HG02623 (cell line): ENCODE measurements around the gene PLEKHN1.

Experiments
- ATAC-seq: cut with Tn5 transposase; IDR thresholded peaks from one replicate; pipeline ENCODE4 v1.9.1; 2021; ENCODE audit warnings: moderate library complexity; ENCODE audit not compliant: unreplicated experiment

The PLEKHN1 gene

DNA sequence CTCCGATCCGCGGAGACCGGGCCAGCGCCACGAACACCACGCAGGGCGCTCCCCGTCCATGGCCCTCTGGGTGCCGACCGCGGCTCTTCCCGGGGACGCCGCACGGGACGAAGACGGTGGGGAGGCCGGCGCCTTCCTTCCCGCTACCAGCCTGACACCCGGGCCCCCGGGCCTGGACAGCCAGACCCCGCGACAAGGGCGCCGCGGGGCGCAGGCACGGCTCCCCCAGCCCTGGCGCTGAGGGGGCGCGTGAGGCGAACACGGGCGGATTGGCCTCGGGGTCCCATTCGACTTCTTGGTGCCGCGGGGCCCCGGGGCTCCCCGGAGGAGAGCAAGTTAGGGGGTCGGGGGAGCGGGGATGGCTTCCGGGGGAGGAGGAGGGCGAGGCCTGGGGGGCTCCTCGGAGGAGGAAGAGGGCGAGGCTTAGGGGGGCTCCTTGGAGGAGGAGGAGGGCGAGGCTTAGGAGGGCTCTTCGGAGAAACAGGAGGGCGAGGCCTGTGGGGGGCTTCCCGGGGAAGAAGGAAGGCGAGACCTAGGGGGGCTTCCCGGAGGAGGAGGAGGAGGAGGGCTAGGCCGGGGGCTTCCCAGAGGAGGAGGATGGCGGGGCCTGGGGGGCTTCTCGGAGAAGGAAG is 6.4 kb upstream of the PLEKHN1 start:
- ATAC-seq, result no peak

DNA sequence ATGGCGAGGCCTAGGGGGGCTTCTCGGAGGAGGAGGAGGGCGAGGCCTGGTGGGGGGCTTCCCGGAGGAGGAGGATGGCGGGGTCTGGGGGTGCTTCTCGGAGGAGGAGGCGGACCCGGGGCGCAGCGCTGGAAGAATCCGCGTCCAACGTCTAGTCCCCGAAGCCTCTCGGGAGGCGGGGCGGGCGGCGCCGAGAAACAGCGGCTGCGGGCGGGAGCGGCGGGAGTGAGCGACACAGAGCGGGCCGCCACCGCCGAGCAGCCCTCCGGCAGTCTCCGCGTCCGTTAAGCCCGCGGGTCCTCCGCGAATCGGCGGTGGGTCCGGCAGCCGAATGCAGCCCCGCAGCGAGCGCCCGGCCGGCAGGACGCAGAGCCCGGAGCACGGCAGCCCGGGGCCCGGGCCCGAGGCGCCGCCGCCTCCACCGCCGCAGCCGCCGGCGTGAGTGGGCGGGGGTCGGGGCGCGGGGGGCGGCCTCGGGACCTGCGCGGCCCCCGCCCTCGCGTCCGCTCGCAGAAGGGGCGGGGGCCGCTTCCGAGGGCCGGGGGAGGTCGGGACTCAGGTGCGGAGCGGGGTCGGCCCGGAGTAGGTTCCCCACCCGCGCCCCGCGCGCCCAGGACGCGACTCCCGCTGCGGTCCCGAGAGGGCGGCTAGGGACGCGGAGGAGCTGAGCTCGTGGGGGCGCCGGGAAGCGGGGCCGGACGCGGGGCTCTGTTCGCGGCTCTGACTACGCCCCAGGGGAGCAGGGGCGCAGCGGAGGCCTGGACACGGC is 5.7 kb upstream of the PLEKHN1 start, which contains the start of gene KLHL17:
Gene KLHL17 (plus strand): TSS at position 222 of the 769 bp plus-strand sequence. CDS start 110 bp downstream, at position 332.
- peak; percentile 34 for ATAC-seq

DNA sequence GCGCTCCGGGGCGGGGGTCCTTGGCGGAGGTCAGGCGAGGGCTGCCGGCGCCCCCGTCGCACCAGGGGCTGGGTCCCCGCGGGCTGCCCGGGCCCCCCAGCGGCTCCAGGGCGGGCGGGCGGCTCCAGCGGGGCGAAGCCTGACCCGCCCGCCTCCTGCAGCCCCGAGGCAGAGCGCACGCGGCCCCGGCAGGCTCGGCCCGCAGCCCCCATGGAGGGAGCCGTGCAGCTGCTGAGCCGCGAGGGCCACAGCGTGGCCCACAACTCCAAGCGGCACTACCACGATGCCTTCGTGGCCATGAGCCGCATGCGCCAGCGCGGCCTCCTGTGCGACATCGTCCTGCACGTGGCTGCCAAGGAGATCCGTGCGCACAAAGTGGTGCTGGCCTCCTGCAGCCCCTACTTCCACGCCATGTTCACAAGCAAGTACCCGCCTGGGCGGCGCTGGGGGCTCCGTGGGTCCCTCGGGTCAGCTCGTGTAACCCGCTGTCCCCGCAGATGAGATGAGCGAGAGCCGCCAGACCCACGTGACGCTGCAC is 5.1 kb upstream of the PLEKHN1 start:
- ATAC-seq, result no peak

DNA sequence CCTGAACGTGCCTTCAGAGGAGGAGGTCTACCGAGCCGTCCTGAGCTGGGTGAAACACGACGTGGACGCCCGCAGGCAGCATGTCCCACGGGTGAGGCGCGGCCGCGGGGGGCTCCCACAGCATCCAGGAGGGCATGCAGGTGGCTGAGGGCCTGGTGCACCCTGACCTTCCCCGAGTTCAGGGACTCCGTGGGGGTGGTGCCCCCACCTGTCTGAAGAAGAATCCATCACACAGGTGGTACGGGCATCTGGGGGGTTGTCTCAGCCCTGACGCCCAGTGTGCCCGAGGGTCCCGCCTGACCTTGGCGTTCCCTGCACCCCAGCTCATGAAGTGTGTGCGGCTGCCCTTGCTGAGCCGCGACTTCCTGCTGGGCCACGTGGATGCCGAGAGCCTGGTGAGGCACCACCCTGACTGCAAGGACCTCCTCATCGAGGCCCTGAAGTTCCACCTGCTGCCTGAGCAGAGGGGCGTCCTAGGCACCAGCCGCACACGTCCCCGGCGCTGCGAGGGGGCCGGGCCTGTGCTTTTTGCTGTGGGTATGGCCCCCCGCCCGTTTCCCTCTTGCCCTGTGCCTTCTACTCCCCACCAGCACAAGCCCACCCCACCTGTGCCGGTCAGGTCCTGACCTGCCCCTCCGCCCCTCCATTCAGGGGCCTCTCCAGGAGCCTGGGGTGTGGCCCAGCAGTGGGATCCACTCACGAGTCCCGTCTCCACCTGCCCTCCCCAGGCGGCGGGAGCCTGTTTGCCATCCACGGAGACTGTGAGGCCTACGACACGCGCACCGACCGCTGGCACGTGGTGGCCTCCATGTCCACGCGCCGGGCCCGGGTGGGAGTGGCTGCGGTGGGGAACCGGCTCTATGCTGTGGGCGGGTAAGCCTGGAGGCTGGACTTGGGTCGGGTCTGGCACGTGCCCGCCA is 3.6 kb upstream of the PLEKHN1 start:
- ATAC-seq, result no peak

DNA sequence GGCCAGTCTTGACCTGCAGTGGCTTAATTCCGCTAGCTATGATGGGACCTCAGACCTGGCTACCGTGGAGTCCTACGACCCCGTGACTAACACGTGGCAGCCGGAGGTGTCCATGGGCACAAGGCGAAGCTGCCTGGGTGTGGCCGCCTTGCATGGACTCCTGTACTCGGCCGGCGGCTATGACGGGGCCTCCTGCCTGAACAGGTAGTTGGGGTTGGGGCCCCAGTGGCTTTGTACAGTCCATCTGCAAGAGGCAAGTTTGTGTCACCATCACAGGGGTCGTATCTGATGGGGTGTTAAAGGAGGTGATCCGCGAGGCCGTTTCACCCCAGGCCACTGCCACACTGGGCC is 3.0 kb upstream of the PLEKHN1 start:
- no peak for ATAC-seq

DNA sequence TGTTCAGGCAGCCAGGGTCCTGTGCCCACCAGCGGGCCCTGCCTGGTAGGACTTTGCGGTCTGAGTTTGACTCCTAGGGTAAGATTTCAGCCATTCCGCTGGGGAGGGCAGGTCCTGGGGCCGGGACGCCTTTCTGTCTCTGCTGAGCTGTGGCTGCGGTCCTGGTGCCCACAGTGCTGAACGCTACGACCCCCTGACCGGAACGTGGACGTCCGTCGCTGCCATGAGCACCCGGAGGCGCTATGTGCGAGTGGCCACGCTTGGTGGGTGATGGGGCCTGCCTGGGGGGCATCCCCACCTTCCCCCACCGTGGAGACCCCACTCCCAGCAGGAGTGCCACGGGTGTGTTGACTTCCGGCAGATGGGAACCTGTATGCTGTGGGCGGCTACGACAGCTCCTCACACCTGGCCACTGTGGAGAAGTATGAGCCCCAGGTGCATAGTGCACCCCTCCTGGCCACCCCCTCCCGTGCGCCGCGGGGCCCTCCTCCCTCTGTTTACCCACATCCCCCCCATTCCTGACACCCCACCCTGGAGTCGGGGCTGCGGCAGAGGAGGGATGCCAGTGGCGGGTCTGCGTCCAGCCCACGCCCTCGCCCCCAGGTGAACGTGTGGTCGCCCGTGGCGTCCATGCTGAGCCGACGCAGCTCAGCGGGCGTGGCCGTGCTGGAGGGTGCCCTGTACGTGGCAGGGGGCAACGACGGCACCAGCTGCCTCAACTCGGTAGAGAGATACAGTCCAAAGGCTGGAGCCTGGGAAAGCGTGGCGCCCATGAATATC is 2.3 kb upstream of the PLEKHN1 start:
- ATAC-seq, result no peak

DNA sequence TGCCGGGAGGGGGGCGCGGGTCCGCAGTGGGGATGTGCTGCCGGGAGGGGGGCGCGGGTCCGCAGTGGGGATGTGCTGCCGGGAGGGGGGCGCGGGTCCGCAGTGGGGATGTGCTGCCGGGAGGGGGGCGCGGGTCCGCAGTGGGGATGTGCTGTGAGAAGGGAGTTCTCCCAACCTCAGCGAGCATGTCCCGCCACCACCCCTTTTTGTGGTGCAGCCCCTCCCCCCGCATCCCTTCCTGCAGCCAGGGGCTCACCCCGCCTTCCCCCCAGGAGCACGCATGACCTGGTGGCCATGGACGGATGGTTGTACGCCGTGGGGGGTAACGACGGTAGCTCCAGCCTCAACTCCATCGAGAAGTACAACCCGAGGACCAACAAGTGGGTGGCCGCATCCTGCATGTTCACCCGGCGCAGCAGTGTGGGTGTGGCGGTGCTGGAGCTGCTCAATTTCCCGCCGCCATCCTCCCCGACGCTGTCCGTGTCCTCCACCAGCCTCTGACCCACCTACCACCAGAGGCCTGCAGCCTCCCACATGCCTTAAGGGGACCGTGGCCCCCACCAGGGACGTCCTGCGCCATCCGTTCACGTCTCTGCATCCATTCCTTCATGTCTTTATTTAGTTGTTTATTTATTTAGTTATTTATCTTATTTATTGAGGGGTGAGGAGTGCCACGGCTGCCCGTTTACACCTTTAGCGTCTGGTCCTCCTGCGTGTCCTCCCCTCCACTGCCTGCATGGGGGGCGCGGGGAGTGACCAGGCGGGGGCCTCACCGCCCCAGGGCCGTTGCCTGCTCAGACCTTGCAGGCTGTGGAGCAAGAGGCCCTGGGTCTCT is 1.4 kb upstream of the PLEKHN1 start:
- ATAC-seq, result no peak

DNA sequence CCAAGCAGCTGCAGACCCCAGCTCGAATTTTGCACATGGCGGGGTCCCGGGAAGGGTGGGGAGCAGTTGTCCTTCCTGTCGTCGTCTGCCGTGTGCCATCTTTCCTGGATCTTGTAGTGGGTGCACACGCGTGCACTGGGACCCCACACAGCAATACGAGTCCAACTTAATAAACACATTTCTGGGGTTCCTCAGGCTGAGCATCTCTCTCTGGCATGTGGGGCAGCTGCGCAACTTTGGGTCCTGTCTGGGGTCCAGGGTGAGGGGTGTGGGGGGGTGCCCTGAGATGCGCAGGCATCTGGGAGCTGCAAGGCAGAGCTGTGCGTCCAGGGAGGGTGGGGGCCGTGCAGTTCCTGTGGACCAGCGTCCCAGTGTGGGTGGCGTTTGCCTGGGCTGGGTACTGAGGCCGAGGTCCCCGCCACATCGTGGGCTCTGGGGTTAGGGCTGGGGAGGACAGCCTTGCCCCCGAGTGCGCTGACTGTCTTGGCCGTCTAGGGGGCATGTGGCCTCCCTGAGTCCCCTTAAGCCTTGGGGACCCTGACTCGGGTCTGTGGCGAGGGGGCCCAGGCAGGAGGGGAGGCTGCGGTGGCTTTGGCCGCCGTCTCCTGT is 652 bp upstream of the PLEKHN1 start:
- ATAC-seq, result no peak

DNA sequence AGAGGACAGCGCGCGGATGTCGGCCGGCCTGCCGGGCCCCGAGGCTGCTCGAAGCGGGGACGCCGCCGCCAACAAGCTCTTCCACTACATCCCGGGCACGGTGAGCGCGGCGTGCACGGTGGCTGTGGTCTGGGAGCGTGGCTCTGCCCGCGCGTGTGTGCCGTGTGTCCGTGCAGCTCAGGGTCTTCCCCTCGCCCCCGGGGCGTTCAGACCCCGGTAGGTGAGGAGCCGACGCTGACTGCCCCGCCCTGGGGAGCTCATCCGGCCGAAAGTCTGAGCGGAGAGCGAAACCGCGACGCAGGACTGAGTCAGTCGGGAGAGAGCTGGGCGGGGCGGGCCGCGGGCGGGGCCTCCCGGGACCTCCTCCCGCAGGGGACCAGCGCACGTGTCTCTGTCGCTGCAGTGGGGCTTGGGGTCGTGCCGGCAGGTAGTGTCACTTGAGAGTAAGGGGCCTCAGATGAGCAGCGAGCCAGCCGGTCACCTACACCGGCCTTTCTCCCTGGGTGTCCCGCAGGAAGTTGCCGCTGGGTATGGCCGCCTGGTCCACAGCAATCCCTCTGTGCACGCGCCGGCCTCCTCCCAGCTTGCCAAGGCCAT is 520 bp downstream of the PLEKHN1 start:
- ATAC-seq, result peak; percentile 68

DNA sequence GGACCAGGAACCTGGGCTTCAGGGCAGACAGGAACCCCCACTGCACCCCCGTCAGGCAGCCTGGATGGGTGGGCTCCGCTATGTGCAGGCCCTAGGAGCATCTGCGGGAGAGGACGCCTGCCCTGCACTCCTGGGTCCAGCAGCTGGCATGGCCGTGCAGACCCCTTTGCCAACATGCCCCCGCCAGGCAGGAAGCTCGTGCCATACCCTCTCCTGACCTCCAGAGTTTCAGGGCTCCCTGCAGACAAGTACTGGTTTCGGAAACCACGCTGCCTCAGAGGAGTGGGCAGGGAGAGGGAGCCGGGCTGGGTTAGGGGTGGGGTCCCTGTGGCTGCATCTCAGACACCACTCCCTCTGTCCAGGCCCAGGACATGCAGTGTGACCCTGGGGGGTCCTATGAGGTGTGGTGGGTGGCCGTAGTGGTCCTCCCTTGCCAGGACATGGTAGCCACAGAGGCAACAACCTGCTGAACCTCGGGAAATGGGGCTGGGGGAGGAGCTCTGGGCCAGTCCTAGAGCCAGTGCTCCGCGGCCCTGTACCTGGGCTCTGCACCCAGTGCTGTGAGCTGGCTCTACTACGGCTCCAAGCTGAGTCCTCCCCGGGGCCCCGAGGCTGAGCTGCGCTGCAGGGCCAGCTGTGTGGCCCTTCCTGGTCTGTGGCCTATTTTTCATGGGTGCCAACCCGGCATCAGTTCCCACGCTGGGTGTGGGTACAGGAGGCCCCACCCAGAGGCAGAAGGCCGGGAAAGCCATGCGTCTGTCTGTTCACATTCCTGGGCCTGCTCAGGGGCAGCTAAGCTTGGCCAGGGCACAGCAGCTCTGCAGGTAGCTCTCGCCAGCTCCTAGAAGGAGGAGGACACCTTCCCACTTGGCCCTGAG is 1.4 kb downstream of the PLEKHN1 start:
- no peak for ATAC-seq

DNA sequence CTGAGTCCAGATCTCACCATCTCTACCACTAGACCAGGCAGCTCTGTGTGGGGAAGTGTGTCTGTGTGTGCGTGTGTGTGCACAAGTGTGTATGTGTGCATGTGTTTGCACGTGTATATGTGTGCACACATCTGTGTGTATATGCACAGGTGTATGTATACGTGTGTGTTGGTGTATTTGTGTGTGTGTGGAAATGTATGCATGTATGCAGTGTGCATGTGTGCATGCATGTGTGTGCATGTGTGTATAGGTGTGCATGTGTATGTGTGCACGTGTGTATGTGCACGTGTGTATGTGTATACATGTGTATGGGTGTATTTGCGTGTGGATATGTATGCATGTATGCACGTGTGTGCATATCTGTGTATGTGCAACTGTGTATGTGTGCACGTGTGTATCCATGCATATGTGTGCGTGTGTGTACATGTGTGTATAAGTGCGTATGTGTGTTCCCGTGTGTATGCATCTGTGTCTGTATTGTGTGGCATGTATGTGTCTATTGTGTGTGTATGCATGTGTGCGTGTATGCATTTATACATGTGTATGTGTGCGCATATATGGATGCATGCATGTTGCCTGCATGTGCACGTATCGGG is 3.1 kb downstream of the PLEKHN1 start:
- ATAC-seq, result no peak

DNA sequence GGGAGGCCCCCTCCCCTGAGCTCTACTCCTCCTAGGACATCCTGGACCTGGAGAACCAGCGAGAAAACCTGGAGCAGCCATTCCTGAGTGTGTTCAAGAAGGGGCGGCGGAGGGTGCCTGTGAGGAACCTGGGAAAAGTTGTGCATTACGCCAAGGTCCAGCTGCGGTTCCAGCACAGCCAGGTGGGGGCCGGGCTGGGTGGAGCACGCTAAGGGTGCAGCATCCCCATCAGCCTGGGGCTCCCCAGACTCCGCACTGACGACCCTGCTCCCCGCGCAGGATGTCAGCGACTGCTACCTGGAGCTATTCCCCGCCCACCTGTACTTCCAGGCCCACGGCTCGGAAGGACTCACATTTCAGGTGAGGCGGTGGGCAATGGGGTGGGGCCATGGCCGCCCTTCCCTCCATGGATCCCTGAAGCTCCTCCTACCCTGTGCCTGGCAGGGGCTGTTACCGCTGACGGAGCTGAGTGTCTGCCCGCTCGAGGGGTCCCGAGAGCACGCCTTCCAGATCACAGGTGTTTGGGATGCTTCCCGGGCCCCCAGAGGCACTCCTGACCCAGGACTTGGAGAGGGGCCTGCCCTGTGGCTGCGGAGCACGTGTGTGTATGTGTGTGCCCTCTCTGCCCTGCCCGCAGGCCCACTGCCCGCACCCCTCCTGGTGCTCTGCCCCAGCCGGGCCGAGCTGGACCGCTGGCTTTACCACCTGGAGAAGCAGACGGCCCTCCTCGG is 4.1 kb downstream of the PLEKHN1 start:
- ATAC-seq, result no peak

DNA sequence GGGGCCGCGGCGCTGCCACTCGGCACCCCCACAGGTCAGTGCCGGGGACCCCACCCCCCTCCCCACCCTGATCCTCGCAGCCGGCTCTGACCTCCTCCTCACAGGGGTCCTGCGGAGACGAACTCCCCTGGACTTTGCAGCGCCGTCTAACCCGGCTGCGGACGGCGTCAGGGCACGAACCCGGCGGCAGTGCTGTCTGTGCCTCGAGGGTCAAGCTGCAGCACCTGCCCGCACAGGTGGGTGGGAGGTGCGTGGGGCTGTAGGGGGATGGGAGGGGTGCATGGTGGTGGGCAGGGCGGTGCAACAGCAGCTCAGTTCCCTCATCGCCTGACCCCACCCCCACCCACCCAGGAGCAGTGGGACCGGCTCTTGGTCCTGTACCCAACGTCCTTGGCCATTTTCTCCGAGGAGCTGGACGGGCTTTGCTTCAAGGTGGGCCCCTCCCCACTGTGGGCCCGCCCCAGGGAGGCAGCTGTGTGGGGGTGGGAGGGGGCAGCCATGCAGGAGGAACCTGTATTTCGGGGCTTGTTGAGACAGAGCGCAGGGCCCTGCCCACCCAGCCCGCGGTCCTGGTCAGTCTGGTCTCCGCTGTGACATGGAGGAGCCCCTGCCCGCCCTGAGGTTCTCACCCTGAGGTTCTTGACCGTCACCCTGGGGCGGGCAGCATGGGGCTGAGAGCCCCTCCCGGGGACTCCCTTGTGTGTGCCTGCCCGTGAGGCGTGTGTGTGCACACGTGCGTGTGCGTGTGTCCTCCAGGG is 4.9 kb downstream of the PLEKHN1 start:
- no peak for ATAC-seq

DNA sequence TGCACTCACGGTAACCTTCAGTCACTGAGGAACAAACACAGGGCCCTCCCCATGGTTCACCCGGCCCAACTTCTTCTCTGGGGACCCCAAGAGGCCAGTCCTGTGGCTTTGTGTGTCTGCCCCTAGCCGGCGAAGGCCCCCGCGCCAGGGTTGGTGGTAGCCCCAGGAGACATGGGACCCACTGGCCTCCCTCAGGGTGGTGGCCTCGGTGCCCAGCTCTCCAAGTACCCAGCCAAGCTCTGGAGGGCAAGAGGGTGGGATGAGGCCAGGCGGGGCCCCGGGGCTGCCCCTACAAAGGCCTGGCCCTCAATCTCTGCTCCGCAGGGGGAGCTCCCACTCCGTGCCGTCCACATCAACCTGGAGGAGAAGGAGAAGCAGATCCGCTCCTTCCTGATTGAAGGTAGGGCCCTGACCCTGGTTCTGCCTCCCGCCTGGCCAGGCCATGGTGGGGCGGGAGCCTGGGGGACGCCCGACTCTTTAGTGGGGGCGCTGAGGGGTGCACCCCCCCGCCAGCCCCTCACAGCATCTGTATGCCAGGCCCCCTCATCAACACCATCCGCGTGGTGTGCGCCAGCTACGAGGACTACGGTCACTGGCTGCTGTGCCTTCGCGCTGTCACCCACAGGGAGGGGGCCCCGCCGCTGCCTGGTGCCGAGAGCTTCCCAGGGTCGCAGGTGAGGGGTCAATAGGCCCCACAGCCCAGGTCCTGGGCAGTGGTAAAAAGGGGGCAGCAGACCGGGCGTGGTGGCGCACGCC is 5.6 kb downstream of the PLEKHN1 start:
- no peak for ATAC-seq

DNA sequence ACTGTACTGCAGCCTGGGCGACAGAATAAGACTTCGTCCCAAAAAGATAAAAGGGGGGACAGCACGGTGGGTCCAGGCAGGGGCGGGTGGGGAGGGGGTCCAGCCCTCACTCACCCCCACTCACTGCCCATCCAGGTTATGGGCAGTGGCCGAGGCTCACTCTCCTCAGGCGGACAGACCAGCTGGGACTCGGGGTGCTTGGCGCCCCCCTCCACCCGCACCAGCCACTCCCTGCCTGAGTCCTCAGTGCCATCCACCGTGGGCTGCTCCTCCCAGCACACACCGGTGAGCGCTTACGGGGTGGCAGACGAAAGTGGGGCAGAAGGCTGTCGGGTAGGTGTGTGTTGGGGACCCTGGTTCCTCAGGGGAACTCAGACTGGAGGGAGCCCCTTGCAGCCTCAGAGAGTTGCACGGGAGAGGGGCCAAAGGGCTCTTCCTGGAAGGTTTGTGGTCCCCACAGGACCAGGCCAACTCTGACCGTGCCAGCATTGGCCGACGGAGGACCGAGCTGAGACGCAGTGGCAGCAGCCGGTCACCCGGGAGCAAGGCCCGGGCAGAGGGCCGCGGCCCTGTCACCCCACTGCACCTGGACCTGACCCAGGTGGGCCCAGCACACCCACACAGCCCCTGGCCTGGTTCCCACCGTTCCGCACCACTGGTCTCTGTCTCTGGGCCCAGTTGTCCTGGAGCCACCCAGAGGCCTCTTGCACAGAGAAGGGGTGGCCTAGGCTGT is 6.6 kb downstream of the PLEKHN1 start:
- no peak for ATAC-seq
